K562 (cell line): ENCODE data around the gene STX1B. TPM values are rescaled to one million over a fixed set of nuclear protein-coding genes. Genes with fewer than 3 reads are reported as not detected.

Source experiments
- ATAC-seq: fragments of 200-7000 bp; cut with Tn5 transposase; 3 replicates; pipeline ENCODE4 v1.9.1; 2020; ENCODE audit warnings: moderate library complexity
- BruUV-seq: library from RNA; stranded (reverse); fragments of 400-500 nt; replicated peaks from 2 replicates; lab custom pipeline; 2021; lab: Mats Ljungman, UMichigan
- CTCF ChIA-PET: fragments of 300-600 bp; formaldehyde crosslinking; extraction: SDS; loops from one replicate; lab custom pipeline; 2021; ENCODE audit warnings: low intra/inter-chr PET ratio; lab: Yijun Ruan, JAX
- POLR2A ChIA-PET: fragments of 300-600, 350-650 bp; sonication (Branson Sonifier 250); formaldehyde crosslinking; extraction: SDS; loops from one replicate; lab custom pipeline; 2021; ENCODE audit warnings: antibody characterized with exemption, inconsistent platforms; lab: Yijun Ruan, JAX
- DNase-seq, 4 experiments: peaks; one replicate each; pipeline versions ENCODE4 v3.0.0 to v3.0.0-alpha.2; 2011 to 2018; ENCODE audit warnings: low spot score in 3 of 4, mixed read lengths in 3 of 4; ENCODE audit errors: extremely low read depth in 1 of 4
- FAIRE-seq: peaks from 2 replicates; lab custom pipeline; 2011; peaks lifted over from hg19 to GRCh38; lab: Jason Lieb, UNC
- H2AFZ ChIP-seq: 2 replicates; pipeline ENCODE4 v1.6.0; 2011; ENCODE audit warnings: low read depth, low read length, control low read depth, inconsistent platforms
- H3K27ac ChIP-seq: fragments of 200-600 bp; 3 replicates; pipeline ENCODE4 v1.8.0; 2011; ENCODE audit warnings: low read depth, mild to moderate bottlenecking, control low read depth, inconsistent platforms, low read length, moderate library complexity, mixed read lengths; ENCODE audit errors: extremely low read depth
- H3K27me3 ChIP-seq, 2 experiments: fragments of 300-600 bp in 1 of 2; 2 replicates in 1 of 2; 3 replicates in 1 of 2; pipeline versions ENCODE4 v1.6.0 to v1.8.0; 2011; ENCODE audit warnings: inconsistent platforms in 2 of 2, low read length in 2 of 2, mild to moderate bottlenecking in 1 of 2, mixed read lengths in 1 of 2, moderate library complexity in 1 of 2; ENCODE audit not compliant: control insufficient read depth in 2 of 2, insufficient read depth in 2 of 2
- H3K36me3 ChIP-seq: fragments of 300-600 bp; 3 replicates; pipeline ENCODE4 v1.8.0; 2011; ENCODE audit warnings: mild to moderate bottlenecking, low read length, inconsistent platforms; ENCODE audit not compliant: control insufficient read depth, insufficient read depth
- H3K4me1 ChIP-seq, 2 experiments: fragments of 200-600 bp in 1 of 2; replicated peaks in 1 of 2; 2 replicates in 1 of 2; 3 replicates in 1 of 2; pipeline versions ENCODE4 v1.5.1 to v1.8.0; 2011; ENCODE audit warnings: inconsistent platforms in 2 of 2, low read length in 2 of 2, mild to moderate bottlenecking in 1 of 2, mixed read lengths in 1 of 2, moderate library complexity in 1 of 2; ENCODE audit not compliant: control insufficient read depth in 2 of 2, insufficient read depth in 2 of 2
- H3K4me2 ChIP-seq: 2 replicates; pipeline ENCODE4 v1.6.1; 2011; ENCODE audit warnings: low read length, control low read depth, inconsistent platforms, mixed read lengths; ENCODE audit not compliant: insufficient read depth
- H3K4me3 ChIP-seq: fragments of 200-600 bp; sonication (generic), shearing (Covaris generic); 2 replicates; pipeline ENCODE4 v1.5.1; 2016; ENCODE audit warnings: control low read depth, inconsistent platforms
- H3K79me2 ChIP-seq: fragments of 200-600 bp; 3 replicates; pipeline ENCODE4 v1.8.0; 2011; ENCODE audit warnings: low read length, inconsistent platforms; ENCODE audit not compliant: control insufficient read depth, insufficient read depth
- H3K9ac ChIP-seq, 2 experiments: 2 replicates each; pipeline versions ENCODE4 v1.6.0 to v1.6.1; 2011; ENCODE audit warnings: low read depth in 2 of 2, low read length in 2 of 2, control low read depth in 1 of 2, inconsistent platforms in 1 of 2, mild to moderate bottlenecking in 1 of 2, mixed read lengths in 1 of 2; ENCODE audit not compliant: insufficient read depth in 1 of 2
- H3K9me1 ChIP-seq: one replicate; pipeline ENCODE4 v1.6.0; 2011; ENCODE audit warnings: inconsistent platforms, mild to moderate bottlenecking, low read length, moderate library complexity; ENCODE audit not compliant: control insufficient read depth, insufficient read depth
- H3K9me3 ChIP-seq: replicated peaks from 2 replicates; pipeline ENCODE4 v1.5.1; 2011; ENCODE audit warnings: low read depth, low read length, inconsistent platforms; ENCODE audit not compliant: control insufficient read depth, insufficient read depth
- H4K20me1 ChIP-seq: replicated peaks from 2 replicates; pipeline ENCODE4 v1.6.1; 2011; ENCODE audit warnings: low read length, inconsistent platforms, mixed read lengths; ENCODE audit not compliant: control insufficient read depth, insufficient read depth
- ILK ChIP-seq: fragments of 450-650 bp; IDR thresholded peaks from 2 replicates; pipeline ENCODE4 v1.6.1; 2016; ENCODE audit warnings: missing genetic modification characterization, low read depth, mild to moderate bottlenecking, missing compliant biosample characterization, moderate library complexity, borderline replicate concordance
- KDM5B ChIP-seq: fragments of 200-600 bp; sonication (generic); IDR thresholded peaks from 2 replicates; pipeline ENCODE4 v1.6.1; 2012; ENCODE audit warnings: low read depth, mild to moderate bottlenecking, moderate library complexity, low read length, control low read depth, inconsistent platforms; ENCODE audit not compliant: insufficient replicate concordance
- MCM7 ChIP-seq, 2 experiments: fragments of 450-650 bp; IDR thresholded peaks; 2 replicates each; pipeline ENCODE4 v1.6.1; 2016 to 2018
- MTA3 ChIP-seq: fragments of 450-650 bp; formaldehyde crosslinking; IDR thresholded peaks from 2 replicates; pipeline ENCODE4 v1.6.1; 2017; ENCODE audit warnings: mild to moderate bottlenecking, borderline replicate concordance
- NBN ChIP-seq: fragments of 450-650 bp; IDR thresholded peaks from 2 replicates; pipeline ENCODE4 v1.6.1; 2016; ENCODE audit warnings: low read depth, mild to moderate bottlenecking
- POLR2A ChIP-seq: fragments of 450-650 bp; conservative IDR thresholded peaks from 2 replicates; pipeline ENCODE4 v1.6.1; 2016
- POLR2B ChIP-seq: fragments of 450-650 bp; IDR thresholded peaks from 2 replicates; pipeline ENCODE4 v1.6.1; 2018; ENCODE audit warnings: low read depth; ENCODE audit not compliant: partially characterized antibody
- RBFOX2 ChIP-seq: fragments of 200-400 bp; formaldehyde crosslinking; IDR thresholded peaks from 2 replicates; pipeline ENCODE4 v1.6.1; 2017; ENCODE audit warnings: low read depth, mild to moderate bottlenecking, low read length, moderate library complexity
- RBM22 ChIP-seq: fragments of 200-400 bp; formaldehyde crosslinking; IDR thresholded peaks from 2 replicates; pipeline ENCODE4 v1.6.1; 2018; ENCODE audit warnings: low read length, low read depth; ENCODE audit not compliant: poor library complexity, severe bottlenecking
- TCF7L2 ChIP-seq: fragments of 150-350 bp; IDR thresholded peaks from 2 replicates; pipeline ENCODE4 v1.6.1; 2016; ENCODE audit warnings: low read depth, mild to moderate bottlenecking, low read length, moderate library complexity
- U2AF1 ChIP-seq: fragments of 200-400 bp; formaldehyde crosslinking; optimal IDR thresholded peaks from 2 replicates; pipeline ENCODE3; 2017; ENCODE audit warnings: mild to moderate bottlenecking, low read depth, low read length, moderate library complexity
- ZNF354B ChIP-seq: fragments of 250-450 bp; sonication (Bioruptor Pico); IDR thresholded peaks from 2 replicates; pipeline ENCODE4 v1.4.0; 2020
- ZNF41 ChIP-seq: fragments of 250-450 bp; sonication (Bioruptor Pico); conservative IDR thresholded peaks from 2 replicates; pipeline ENCODE4 v1.4.0; 2020; ENCODE audit warnings: mild to moderate bottlenecking
- ZNF707 ChIP-seq: fragments of 250-450 bp; sonication (Bioruptor Pico); conservative IDR thresholded peaks from 2 replicates; pipeline ENCODE4 v1.8.0; 2022; ENCODE audit warnings: inconsistent platforms, mild to moderate bottlenecking, moderate library complexity
- ZNF76 ChIP-seq: fragments of 250-450 bp; sonication (Bioruptor Pico); IDR thresholded peaks from 2 replicates; pipeline ENCODE4 v1.4.0; 2020; ENCODE audit warnings: mild to moderate bottlenecking, moderate library complexity, borderline replicate concordance
- WGBS: fragments of 100-300 bp; shearing (Covaris generic); methylation state at CpG from one replicate; pipeline ENCODE4 v1.1.6; 2016; ENCODE audit warnings: low coverage, mixed read lengths; ENCODE audit not compliant: insufficient coverage; ENCODE audit errors: missing lambda C conversion rate; 5-methylcytosine and 5-hydroxymethylcytosine counted together
- in situ Hi-C: fragments of 300-500 bp; cut with MboI; formaldehyde crosslinking; loops from 4 replicates; pipeline ENCODE4 v1.15.0; 2018; ENCODE audit warnings: inconsistent platforms, mixed read lengths
- intact Hi-C: fragments of 100-400 bp; cut with micrococcal nuclease; formaldehyde crosslinking; loops from 2 replicates; pipeline ENCODE4 v1.14.2; 2022
- polyA plus RNA-seq, 8 experiments: library from polyadenylated mRNA; depleted of rRNA in 4 of 8; stranded (reverse) in 5 of 8; unstranded in 3 of 8; fragments of >200 nt; fragmentation: Nextera tagmentation in 2 of 8; fragmentation: Illumina TruSeq in 1 of 8; extraction: Ambion mirVana in 2 of 8; extraction: Trizol in 1 of 8; gene quantifications; 2 replicates each; pipeline versions ENCODE4 v1.2.1 to v1.2.3, GENCODE V29; 2011 to 2014; ENCODE audit warnings: inconsistent platforms in 1 of 8, missing spikeins in 1 of 8
- total RNA-seq, 7 experiments: library from RNA; depleted of rRNA in 6 of 7; stranded (reverse); fragments of >200 nt in 6 of 7; fragmentation: Illumina TruSeq in 2 of 7; extraction: Trizol in 2 of 7; gene quantifications; 2 replicates each; pipeline versions ENCODE4 v1.2.1 to v1.2.3, GENCODE V29; 2011 to 2021; ENCODE audit warnings: low replicate concordance in 1 of 7
- TF ChIP-seq, protein P1 (sequence below), 2 experiments: IDR thresholded peaks; 2 replicates each; pipeline ENCODE4 v1.6.1; 2011; ENCODE audit warnings: borderline replicate concordance in 1 of 2, control low read depth in 1 of 2, low read depth in 1 of 2, low read length in 1 of 2, mild to moderate bottlenecking in 1 of 2, mixed read lengths in 1 of 2, moderate library complexity in 1 of 2; ENCODE audit not compliant: insufficient read depth in 1 of 2, insufficient read length in 1 of 2, poor library complexity in 1 of 2, severe bottlenecking in 1 of 2; ENCODE audit errors: extremely low read depth in 1 of 2
- TF ChIP-seq, protein P2 (sequence below), 2 experiments: IDR thresholded peaks; 2 replicates each; pipeline ENCODE4 v1.6.1; 2012; ENCODE audit warnings: improper control_type of control experiment in 2 of 2, low read depth in 2 of 2, low read length in 2 of 2, borderline replicate concordance in 1 of 2

STX1B gene
- total and polyA plus RNA-seq, 9 of the 15 experiments (the other 6 are each of a cell fraction or from before 2014, with no cell fraction given): 0.07 to 2.5 (median 0.86) TPM

DNA sequence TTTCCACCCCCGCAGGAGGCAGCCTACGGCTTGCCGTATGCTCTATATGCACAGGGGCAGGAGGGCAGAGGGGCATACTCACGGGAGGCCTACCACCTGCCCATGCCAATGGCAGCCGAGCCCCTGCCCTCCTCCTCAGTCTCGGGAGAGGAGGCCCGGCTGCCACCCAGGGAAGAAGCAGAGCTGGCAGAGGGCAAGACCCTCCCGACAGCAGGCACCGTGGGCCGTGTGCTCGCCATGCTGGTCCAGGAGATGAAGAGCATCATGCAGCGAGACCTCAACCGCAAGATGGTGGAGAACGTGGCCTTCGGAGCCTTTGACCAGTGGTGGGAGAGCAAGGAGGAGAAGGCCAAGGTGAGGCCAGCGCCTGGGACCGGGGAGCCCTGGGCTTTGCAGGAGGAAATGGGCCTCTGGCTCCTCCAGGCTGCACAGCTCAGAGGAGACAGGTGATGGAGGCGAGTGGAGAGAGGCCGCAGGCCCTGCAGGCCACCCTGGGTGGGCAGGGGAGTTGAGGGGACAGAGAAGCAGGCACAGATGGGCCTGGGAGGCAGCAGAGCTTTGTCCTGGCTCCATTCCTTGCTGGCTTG lies 44.3 kb downstream of the STX1B start (continued):
- TF ChIP-seq RBM22 (peak; percentile 60), ZNF41 (CRISPR knock-in tag) (no peak), POLR2A (peak; percentile 61; the same call in 1 of the 2 replicates), MCM7 (IDR thresholded peaks at IDR 0.05) (no peak), RBFOX2 (peak; percentile 70), ILK (no peak), POLR2B (peak; percentile 27), TCF7L2 (no peak), ZNF707 (CRISPR knock-in tag) (no peak)
- TF ChIP-seq, all 486 proteins: peak for 7

DNA sequence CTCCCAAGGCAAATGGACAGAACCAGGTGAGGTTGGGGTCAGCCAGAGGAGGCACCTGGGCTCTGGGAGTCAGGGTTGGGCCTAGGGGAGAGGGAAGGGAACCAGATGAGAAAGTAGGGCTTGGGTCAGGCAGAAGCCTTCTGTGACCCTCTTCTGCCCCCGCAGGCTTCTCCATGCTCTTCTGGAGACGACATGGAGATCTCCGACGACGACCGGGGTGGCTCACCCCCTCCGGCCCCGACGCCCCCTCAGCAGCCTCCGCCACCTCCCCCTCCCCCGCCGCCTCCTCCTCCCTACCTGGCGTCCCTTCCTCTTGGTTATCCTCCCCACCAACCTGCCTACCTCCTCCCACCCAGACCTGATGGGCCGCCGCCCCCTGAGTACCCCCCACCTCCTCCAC lies 45.0 kb downstream of the STX1B start:
- ChIA-PET CTCF (no interaction called here), POLR2A (interaction anchor here (1.0 to 2.5 kb wide), 3 partner anchors 13 to 38 kb away, joined by 3 to 7 read pairs (median 4); no protein-coding TSS in a partner anchor)
- H3K9me1 ChIP-seq: no peaks in the 10 kb centered on the region
- no peaks in the 10 kb centered on the region for H3K27me3 ChIP-seq
- FAIRE-seq: no peak
- in situ Hi-C loops (loop anchor here (25.0 kb wide), 1 partner anchor 897 kb away; the partner anchor contains the start of gene ZNF267), intact Hi-C loops (no loop called here)
- H3K36me3 ChIP-seq: peaks cover 91% of the 10 kb centered on the region; the same call in 2 of the 3 replicates
- H4K20me1 ChIP-seq: no peaks in the 10 kb centered on the region
- H3K4me2 ChIP-seq: no peak overlapping the region
- peaks cover 4% of the 10 kb centered on the region; the same call in 1 of the 3 replicates for H3K79me2 ChIP-seq
- H3K9ac ChIP-seq: no peak overlapping the region
- H3K27ac ChIP-seq: no peak overlapping the region
- no peaks in the 10 kb centered on the region for H3K9me3 ChIP-seq
- peak; percentile 54 for ATAC-seq
- peak in 2 of 4 experiments; percentile 44 for DNase-seq
- H3K4me3 ChIP-seq: no peak overlapping the region
- H3K4me1 ChIP-seq: peaks cover 0 to 7% of the 10 kb centered on the region in 2 experiments; a peak in 1 of 5 replicates
- no TSS peak for BruUV-seq
- no peak overlapping the region for H2AFZ ChIP-seq
- WGBS: no CpG with 5 or more reads among the region's 15 CpGs
- TF ChIP-seq NBN: no peak
- TF ChIP-seq MTA3: 0 out of 2 replicates have a peak, but pooled peaks have one; percentile 16
- no peak for TF ChIP-seq MCM7 (IDR thresholded peaks at IDR 0.05)
- no peak for TF ChIP-seq U2AF1
- TF ChIP-seq, protein P1, sequence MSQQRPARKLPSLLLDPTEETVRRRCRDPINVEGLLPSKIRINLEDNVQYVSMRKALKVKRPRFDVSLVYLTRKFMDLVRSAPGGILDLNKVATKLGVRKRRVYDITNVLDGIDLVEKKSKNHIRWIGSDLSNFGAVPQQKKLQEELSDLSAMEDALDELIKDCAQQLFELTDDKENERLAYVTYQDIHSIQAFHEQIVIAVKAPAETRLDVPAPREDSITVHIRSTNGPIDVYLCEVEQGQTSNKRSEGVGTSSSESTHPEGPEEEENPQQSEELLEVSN (IDR thresholded peaks at IDR 0.05; ENCODE audit: borderline replicate concordance in 1 of 2, extremely low read depth in 1 of 2, insufficient read depth in 1 of 2, insufficient read length in 1 of 2, low read depth in 1 of 2, low read length in 1 of 2, poor library complexity in 1 of 2, severe bottlenecking in 1 of 2): no peak
- TF ChIP-seq ILK: no peak
- TF ChIP-seq ZNF354B (CRISPR knock-in tag): no peak
- TF ChIP-seq, protein P2, sequence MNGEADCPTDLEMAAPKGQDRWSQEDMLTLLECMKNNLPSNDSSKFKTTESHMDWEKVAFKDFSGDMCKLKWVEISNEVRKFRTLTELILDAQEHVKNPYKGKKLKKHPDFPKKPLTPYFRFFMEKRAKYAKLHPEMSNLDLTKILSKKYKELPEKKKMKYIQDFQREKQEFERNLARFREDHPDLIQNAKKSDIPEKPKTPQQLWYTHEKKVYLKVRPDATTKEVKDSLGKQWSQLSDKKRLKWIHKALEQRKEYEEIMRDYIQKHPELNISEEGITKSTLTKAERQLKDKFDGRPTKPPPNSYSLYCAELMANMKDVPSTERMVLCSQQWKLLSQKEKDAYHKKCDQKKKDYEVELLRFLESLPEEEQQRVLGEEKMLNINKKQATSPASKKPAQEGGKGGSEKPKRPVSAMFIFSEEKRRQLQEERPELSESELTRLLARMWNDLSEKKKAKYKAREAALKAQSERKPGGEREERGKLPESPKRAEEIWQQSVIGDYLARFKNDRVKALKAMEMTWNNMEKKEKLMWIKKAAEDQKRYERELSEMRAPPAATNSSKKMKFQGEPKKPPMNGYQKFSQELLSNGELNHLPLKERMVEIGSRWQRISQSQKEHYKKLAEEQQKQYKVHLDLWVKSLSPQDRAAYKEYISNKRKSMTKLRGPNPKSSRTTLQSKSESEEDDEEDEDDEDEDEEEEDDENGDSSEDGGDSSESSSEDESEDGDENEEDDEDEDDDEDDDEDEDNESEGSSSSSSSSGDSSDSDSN (IDR thresholded peaks at IDR 0.05; ENCODE audit: borderline replicate concordance in 1 of 2, low read depth in 2 of 2, low read length in 2 of 2): no peak
- TF ChIP-seq KDM5B: no peak
- TF ChIP-seq ZNF76: no peak
